ENCODE measurements around the gene PCDH19. TPM values are rescaled to one million over a fixed set of nuclear protein-coding genes. Genes with fewer than 3 reads are reported as not detected.
A peak's percentile ranks its signal among the peaks of the same experiment; 100 is the strongest.

PCDH19 gene
- total and polyA plus RNA-seq, 4 donors: 0.10 to 4.6 (median 2.2) TPM

GRCh38 chrX:100296183-100296753, 113.8 kb downstream of the PCDH19 start:
- 64 to 79% methylated on average over 21 of the region's 21 CpGs for WGBS, 2 donors
- Histone ChIP-seq H3K27me3 (ENCODE audit: control insufficient read depth in 1 of 2, insufficient read depth in 2 of 2, low read length in 1 of 2) (no peaks in the 10 kb centered on the region), H3K9me3 (ENCODE audit: control insufficient read depth, low read length) (no peaks in the 10 kb centered on the region), H3K27ac (ENCODE audit: low read depth in 1 of 2, low read length in 2 of 2) (no peak overlapping the region), H3K4me3 (ENCODE audit: low read length in 2 of 2) (no peak overlapping the region), H3K4me1 (ENCODE audit: control insufficient read depth in 1 of 2, insufficient read depth in 2 of 2, low read length in 2 of 2) (no peaks in the 10 kb centered on the region), H3K36me3 (ENCODE audit: control insufficient read depth in 1 of 2, insufficient read depth in 2 of 2, low read length in 1 of 2) (no peaks in the 10 kb centered on the region)
- DNase-seq (peak in 1 of 2 donors; percentile 51), ATAC-seq (ENCODE audit: low FRiP score) (no peak)
- intact Hi-C loops (cut with DNase I): no loop called here

DNA sequence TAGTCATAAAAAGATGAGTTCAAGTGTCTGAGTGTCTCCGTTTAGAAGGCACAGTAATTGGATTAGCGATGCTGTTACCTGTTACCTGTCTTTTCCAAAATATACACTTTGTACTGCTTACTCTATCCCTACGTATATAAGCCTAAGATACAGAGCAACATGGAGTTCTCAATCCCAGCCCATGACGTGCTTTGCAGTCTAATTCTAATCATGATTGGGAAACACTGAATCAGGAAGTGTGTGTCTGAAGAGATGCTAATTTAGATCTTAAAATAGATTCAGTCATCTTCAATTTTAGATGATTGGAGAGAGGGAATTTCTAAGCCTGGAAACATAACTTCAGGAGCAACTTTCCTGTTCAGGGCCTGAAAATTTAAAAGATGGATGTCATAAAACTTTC, 115.1 kb downstream of the PCDH19 start:
- no peak overlapping the region for H3K27ac ChIP-seq (ENCODE audit: low read depth in 1 of 2, low read length in 2 of 2)
- 56 to 74% methylated on average over 4 of the region's 4 CpGs for WGBS, 2 donors

GRCh38 chrX:100289066-100289558, 121.0 kb downstream of the PCDH19 start:
- DNase-seq: no peak
- Histone ChIP-seq H3K4me1 (ENCODE audit: control insufficient read depth in 1 of 2, insufficient read depth in 2 of 2, low read length in 2 of 2) (no peaks in the 10 kb centered on the region), H3K27me3 (ENCODE audit: control insufficient read depth in 1 of 2, insufficient read depth in 2 of 2, low read length in 1 of 2) (no peaks in the 10 kb centered on the region), H3K36me3 (ENCODE audit: control insufficient read depth in 1 of 2, insufficient read depth in 2 of 2, low read length in 1 of 2) (no peaks in the 10 kb centered on the region), H3K27ac (ENCODE audit: low read depth in 1 of 2, low read length in 2 of 2) (no peak overlapping the region), H3K4me3 (ENCODE audit: low read length in 2 of 2) (no peak overlapping the region), H3K9me3 (ENCODE audit: control insufficient read depth, low read length) (no peaks in the 10 kb centered on the region)
- ATAC-seq (ENCODE audit: low FRiP score): no peak
- intact Hi-C loops (cut with DNase I): no loop called here

More for the DNA sequence above, 115.1 kb downstream of the PCDH19 start:
- Histone ChIP-seq H3K9me3 (ENCODE audit: control insufficient read depth, low read length) (no peaks in the 10 kb centered on the region), H3K4me3 (ENCODE audit: low read length in 2 of 2) (no peak overlapping the region), H3K27me3 (ENCODE audit: control insufficient read depth in 1 of 2, insufficient read depth in 2 of 2, low read length in 1 of 2) (no peaks in the 10 kb centered on the region), H3K36me3 (ENCODE audit: control insufficient read depth in 1 of 2, insufficient read depth in 2 of 2, low read length in 1 of 2) (no peaks in the 10 kb centered on the region), H3K4me1 (ENCODE audit: control insufficient read depth in 1 of 2, insufficient read depth in 2 of 2, low read length in 2 of 2) (no peaks in the 10 kb centered on the region)
- intact Hi-C loops (cut with DNase I): no loop called here
- ATAC-seq (ENCODE audit: low FRiP score) (no peak), DNase-seq (no peak)

DNA sequence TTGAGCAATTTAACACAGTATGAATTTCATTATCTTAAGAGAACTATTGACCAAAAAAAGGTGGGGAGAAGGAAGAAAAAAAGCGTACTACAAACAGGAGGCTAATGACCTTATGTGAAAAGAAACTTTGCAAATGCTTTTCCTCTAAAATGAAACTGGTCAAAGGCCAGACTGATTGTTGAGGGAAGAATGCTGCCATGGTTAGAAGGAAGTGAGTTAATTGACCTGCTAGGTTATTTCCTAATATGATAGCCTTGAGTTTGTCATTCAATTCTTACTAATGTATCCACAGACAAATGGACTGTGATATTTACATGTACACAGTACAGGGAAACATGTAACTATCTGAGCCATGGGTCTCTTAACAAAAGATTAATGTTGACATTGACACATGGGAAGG, 132.8 kb downstream of the PCDH19 start:
- Histone ChIP-seq H3K27ac (ENCODE audit: low read depth in 1 of 2, low read length in 2 of 2) (no peak overlapping the region), H3K36me3 (ENCODE audit: control insufficient read depth in 1 of 2, insufficient read depth in 2 of 2, low read length in 1 of 2) (no peaks in the 10 kb centered on the region), H3K27me3 (ENCODE audit: control insufficient read depth in 1 of 2, insufficient read depth in 2 of 2, low read length in 1 of 2) (no peaks in the 10 kb centered on the region), H3K4me1 (ENCODE audit: control insufficient read depth in 1 of 2, insufficient read depth in 2 of 2, low read length in 2 of 2) (no peaks in the 10 kb centered on the region), H3K9me3 (ENCODE audit: control insufficient read depth, low read length) (no peaks in the 10 kb centered on the region), H3K4me3 (ENCODE audit: low read length in 2 of 2) (no peak overlapping the region)
- 59 to 73% methylated on average over 1 of the region's 1 CpG for WGBS, 2 donors
- intact Hi-C loops (cut with DNase I): no loop called here
- DNase-seq (no peak), ATAC-seq (ENCODE audit: low FRiP score) (no peak)

- Histone ChIP-seq H3K4me1 (ENCODE audit: control insufficient read depth in 1 of 2, insufficient read depth in 2 of 2, low read length in 2 of 2) (no peaks in the 10 kb centered on the region), H3K36me3 (ENCODE audit: control insufficient read depth in 1 of 2, insufficient read depth in 2 of 2, low read length in 1 of 2) (no peaks in the 10 kb centered on the region), H3K4me3 (ENCODE audit: low read length in 2 of 2) (no peak overlapping the region), H3K27ac (ENCODE audit: low read depth in 1 of 2, low read length in 2 of 2) (no peak overlapping the region), H3K27me3 (ENCODE audit: control insufficient read depth in 1 of 2, insufficient read depth in 2 of 2, low read length in 1 of 2) (no peaks in the 10 kb centered on the region), H3K9me3 (ENCODE audit: control insufficient read depth, low read length) (no peaks in the 10 kb centered on the region)
- WGBS, 2 donors: 21 to 22% methylated on average over 3 of the region's 3 CpGs
- DNase-seq (no peak), ATAC-seq (ENCODE audit: low FRiP score) (no peak)
- intact Hi-C loops (cut with DNase I): no loop called here
Observed at GRCh38 chrX:100274916-100275315, 135.2 kb downstream of the PCDH19 start.

DNA sequence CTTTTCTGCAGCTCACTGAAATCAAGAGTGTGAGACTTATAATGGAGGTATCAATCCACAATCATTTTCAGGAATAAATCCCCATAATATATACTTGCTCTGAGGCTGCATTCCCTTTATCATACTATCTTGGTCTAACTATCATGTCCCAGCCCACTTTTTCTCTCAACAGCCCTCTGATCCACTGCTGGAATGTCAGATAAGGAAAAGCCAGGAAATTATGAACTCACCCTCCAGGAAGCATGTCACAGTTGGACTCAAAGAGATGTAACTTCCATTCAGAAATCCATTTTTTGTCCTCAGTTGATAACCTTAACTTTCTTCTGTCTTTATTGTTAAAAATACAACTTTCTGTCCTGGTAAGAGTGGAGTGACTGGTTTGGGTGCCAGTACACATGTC, 144.9 kb downstream of the PCDH19 start:
- Histone ChIP-seq H3K4me1 (ENCODE audit: control insufficient read depth in 1 of 2, insufficient read depth in 2 of 2, low read length in 2 of 2) (no peaks in the 10 kb centered on the region), H3K27ac (ENCODE audit: low read depth in 1 of 2, low read length in 2 of 2) (no peak overlapping the region), H3K27me3 (ENCODE audit: control insufficient read depth in 1 of 2, insufficient read depth in 2 of 2, low read length in 1 of 2) (no peaks in the 10 kb centered on the region), H3K9me3 (ENCODE audit: control insufficient read depth, low read length) (no peaks in the 10 kb centered on the region), H3K4me3 (ENCODE audit: low read length in 2 of 2) (no peak overlapping the region), H3K36me3 (ENCODE audit: control insufficient read depth in 1 of 2, insufficient read depth in 2 of 2, low read length in 1 of 2) (no peaks in the 10 kb centered on the region)
- DNase-seq: no peak
- ATAC-seq (ENCODE audit: low FRiP score): no peak
- intact Hi-C loops (cut with DNase I): no loop called here

- Histone ChIP-seq H3K36me3 (ENCODE audit: control insufficient read depth in 1 of 2, insufficient read depth in 2 of 2, low read length in 1 of 2) (no peaks in the 10 kb centered on the region), H3K27ac (ENCODE audit: low read depth in 1 of 2, low read length in 2 of 2) (no peak overlapping the region), H3K4me3 (ENCODE audit: low read length in 2 of 2) (no peak overlapping the region), H3K9me3 (ENCODE audit: control insufficient read depth, low read length) (no peaks in the 10 kb centered on the region), H3K4me1 (ENCODE audit: control insufficient read depth in 1 of 2, insufficient read depth in 2 of 2, low read length in 2 of 2) (no peaks in the 10 kb centered on the region), H3K27me3 (ENCODE audit: control insufficient read depth in 1 of 2, insufficient read depth in 2 of 2, low read length in 1 of 2) (no peaks in the 10 kb centered on the region)
- DNase-seq (no peak), ATAC-seq (ENCODE audit: low FRiP score) (no peak)
- intact Hi-C loops (cut with DNase I): no loop called here
- WGBS, 2 donors: 33 to 43% methylated on average over 2 of the region's 2 CpGs
Observed at GRCh38 chrX:100264200-100264599, 145.9 kb downstream of the PCDH19 start.

- DNase-seq (no peak), ATAC-seq (ENCODE audit: low FRiP score) (no peak)
- H3K4me1 ChIP-seq (ENCODE audit: control insufficient read depth in 1 of 2, insufficient read depth in 2 of 2, low read length in 2 of 2): no peaks in the 10 kb centered on the region
- no peaks in the 10 kb centered on the region for H3K9me3 ChIP-seq (ENCODE audit: control insufficient read depth, low read length)
- no peaks in the 10 kb centered on the region for H3K27me3 ChIP-seq (ENCODE audit: control insufficient read depth in 1 of 2, insufficient read depth in 2 of 2, low read length in 1 of 2)
- 70 to 76% methylated on average over 3 of the region's 3 CpGs for WGBS, 2 donors
- H3K4me3 ChIP-seq (ENCODE audit: low read length in 2 of 2): no peak overlapping the region
- H3K27ac ChIP-seq (ENCODE audit: low read depth in 1 of 2, low read length in 2 of 2): no peak overlapping the region
- intact Hi-C loops (cut with DNase I): no loop called here
- H3K36me3 ChIP-seq (ENCODE audit: control insufficient read depth in 1 of 2, insufficient read depth in 2 of 2, low read length in 1 of 2): no peaks in the 10 kb centered on the region
Observed at GRCh38 chrX:100263650-100264049, 146.4 kb downstream of the PCDH19 start.

DNA sequence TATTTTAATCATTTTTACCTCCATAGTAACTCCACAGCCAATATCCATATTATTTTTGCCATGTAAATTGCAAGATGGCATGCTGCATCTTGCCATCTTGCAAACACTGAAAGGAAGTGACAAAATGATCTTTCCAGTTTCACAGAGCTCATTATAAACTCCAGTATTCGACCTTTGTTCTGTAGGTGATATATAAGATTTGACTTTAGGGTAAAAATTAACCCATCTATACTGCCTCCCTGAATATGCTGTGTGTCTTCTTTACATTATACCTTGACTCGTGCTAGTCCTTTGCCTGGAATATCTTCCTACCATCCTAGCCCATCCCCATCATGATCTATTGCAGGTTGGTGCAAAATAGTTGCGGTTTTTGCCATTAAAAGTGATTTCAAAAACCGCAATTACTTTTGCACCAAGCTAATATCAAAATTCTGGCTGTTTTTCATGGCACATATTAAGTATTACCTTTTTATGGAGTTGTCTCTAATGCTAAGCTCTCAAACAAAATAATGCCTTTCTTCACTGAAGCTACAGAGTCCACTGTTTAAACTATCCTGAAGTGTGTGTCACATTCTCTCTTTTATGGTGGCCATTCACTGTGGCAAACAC, 161.1 kb downstream of the PCDH19 start:
- Histone ChIP-seq H3K9me3 (ENCODE audit: control insufficient read depth, low read length) (no peaks in the 10 kb centered on the region), H3K27ac (ENCODE audit: low read depth in 1 of 2, low read length in 2 of 2) (no peak overlapping the region), H3K27me3 (ENCODE audit: control insufficient read depth in 1 of 2, insufficient read depth in 2 of 2, low read length in 1 of 2) (no peaks in the 10 kb centered on the region), H3K4me1 (ENCODE audit: control insufficient read depth in 1 of 2, insufficient read depth in 2 of 2, low read length in 2 of 2) (no peaks in the 10 kb centered on the region), H3K4me3 (ENCODE audit: low read length in 2 of 2) (no peak overlapping the region), H3K36me3 (ENCODE audit: control insufficient read depth in 1 of 2, insufficient read depth in 2 of 2, low read length in 1 of 2) (no peaks in the 10 kb centered on the region)
- WGBS, 2 donors: 58 to 79% methylated on average over 4 of the region's 4 CpGs
- DNase-seq: no peak
- intact Hi-C loops (cut with DNase I): no loop called here
- ATAC-seq (ENCODE audit: low FRiP score): no peak

Measured in aorta (tissue), 5 donors.